Choroid plexus epithelial cell (primary cell): ENCODE results near the gene AMZ2.
A peak's percentile ranks its signal among the peaks of the same experiment; 100 is the strongest.
"Not testable (repeated sequence)": the region's sequence is repeated elsewhere in the genome, so short reads cannot be mapped to it uniquely, and the experiment has no call there.

ENCODE experiments used
- DNase-seq: peaks from one replicate; pipeline ENCODE4 v3.0.0-alpha.2; 2010; ENCODE audit warnings: low read depth
- H3K4me3 ChIP-seq: 2 replicates; pipeline ENCODE4 v1.5.1; 2011; ENCODE audit warnings: low read depth, mild to moderate bottlenecking, control low read depth, low read length, moderate library complexity
- CTCF ChIP-seq: conservative IDR thresholded peaks from 2 replicates; pipeline ENCODE4 v1.5.1; 2011; ENCODE audit warnings: low read depth, mild to moderate bottlenecking, control low read depth, inconsistent platforms, low read length, moderate library complexity

AMZ2 gene

GRCh38 chr17:68249354-68249765 lies 1.5 kb downstream of the AMZ2 start:
- no peak for DNase-seq
- no peak overlapping the region for H3K4me3 ChIP-seq
- no peak for TF ChIP-seq CTCF

- DNase-seq, H3K4me3 ChIP-seq: not testable (repeated sequence)
Observed at GRCh38 chr17:68253426-68253825, 5.6 kb downstream of the AMZ2 start.

GRCh38 chr17:68255151-68255550 lies 7.3 kb downstream of the AMZ2 start:
- no peak for TF ChIP-seq CTCF
- no peak for DNase-seq
- H3K4me3 ChIP-seq: no peak overlapping the region

GRCh38 chr17:68255731-68256538 lies 8.1 kb downstream of the AMZ2 start:
- TF ChIP-seq CTCF: no peak
- no peak overlapping the region for H3K4me3 ChIP-seq
- no peak for DNase-seq

GRCh38 chr17:68256701-68257100 lies 8.9 kb downstream of the AMZ2 start:
- H3K4me3 ChIP-seq, DNase-seq: not testable (repeated sequence)

- TF ChIP-seq CTCF: no peak
- no peak overlapping the region for H3K4me3 ChIP-seq
- DNase-seq: no peak
Observed at GRCh38 chr17:68257934-68258333, 10.1 kb downstream of the AMZ2 start.

- peak overlapping the region; percentile 42 for H3K4me3 ChIP-seq
- peak; percentile 43 for DNase-seq
Observed at GRCh38 chr17:68258890-68259647, 11.2 kb downstream of the AMZ2 start.

GRCh38 chr17:68259648-68259951 lies 11.8 kb downstream of the AMZ2 start:
- not testable (repeated sequence) for H3K4me3 ChIP-seq

GRCh38 chr17:68260051-68260762 lies 12.4 kb downstream of the AMZ2 start:
- no peak for TF ChIP-seq CTCF
- DNase-seq: no peak

More at GRCh38 chr17:68259648-68259951, 11.8 kb downstream of the AMZ2 start:
- DNase-seq: not testable (repeated sequence)

GRCh38 chr17:68262467-68262866 lies 14.6 kb downstream of the AMZ2 start:
- H3K4me3 ChIP-seq, DNase-seq: not testable (repeated sequence)

More at GRCh38 chr17:68260051-68260762, 12.4 kb downstream of the AMZ2 start:
- H3K4me3 ChIP-seq: no peak overlapping the region
